SJCRH30 (cell line): ENCODE results near the gene TMEM135. TPM values are rescaled to one million over a fixed set of nuclear protein-coding genes. Genes with fewer than 3 reads are reported as not detected.
"Not testable (repeated sequence)": the region's sequence is repeated elsewhere in the genome, so short reads cannot be mapped to it uniquely, and the experiment has no call there.

Source experiments
- DNase-seq, 2 experiments: peaks; one replicate each; pipeline ENCODE4 v3.0.0-alpha.2; 2015 to 2020
- H3K27ac ChIP-seq: fragments of 250-450 bp; sonication (Bioruptor Pico); 2 replicates; pipeline ENCODE4 v1.5.1; 2020; ENCODE audit warnings: mild to moderate bottlenecking, moderate library complexity
- H3K27me3 ChIP-seq: fragments of 250-450 bp; sonication (Bioruptor Pico); 2 replicates; pipeline ENCODE4 v1.5.1; 2020; ENCODE audit warnings: mild to moderate bottlenecking, moderate library complexity
- H3K36me3 ChIP-seq: fragments of 250-450 bp; sonication (Bioruptor Pico); 2 replicates; pipeline ENCODE4 v1.5.1; 2020; ENCODE audit warnings: mild to moderate bottlenecking, moderate library complexity
- H3K4me1 ChIP-seq: fragments of 250-450 bp; sonication (Bioruptor Pico); 2 replicates; pipeline ENCODE4 v1.5.1; 2020; ENCODE audit warnings: mild to moderate bottlenecking, moderate library complexity
- H3K4me3 ChIP-seq: fragments of 250-450 bp; sonication (Bioruptor Pico); 2 replicates; pipeline ENCODE4 v1.5.1; 2020; ENCODE audit warnings: mild to moderate bottlenecking, moderate library complexity
- H3K9me3 ChIP-seq: fragments of 250-450 bp; sonication (Bioruptor Pico); replicated peaks from 2 replicates; pipeline ENCODE4 v1.5.1; 2020; ENCODE audit warnings: mild to moderate bottlenecking, moderate library complexity
- total RNA-seq: library from RNA; depleted of rRNA; stranded (reverse); fragments of >200 nt; shearing (Covaris generic); gene quantifications from 2 replicates; pipeline ENCODE4 v1.2.3, GENCODE V29; 2014

TMEM135 gene
- total RNA-seq, 1 experiment from 2014 or later = 35.3 TPM

DNA sequence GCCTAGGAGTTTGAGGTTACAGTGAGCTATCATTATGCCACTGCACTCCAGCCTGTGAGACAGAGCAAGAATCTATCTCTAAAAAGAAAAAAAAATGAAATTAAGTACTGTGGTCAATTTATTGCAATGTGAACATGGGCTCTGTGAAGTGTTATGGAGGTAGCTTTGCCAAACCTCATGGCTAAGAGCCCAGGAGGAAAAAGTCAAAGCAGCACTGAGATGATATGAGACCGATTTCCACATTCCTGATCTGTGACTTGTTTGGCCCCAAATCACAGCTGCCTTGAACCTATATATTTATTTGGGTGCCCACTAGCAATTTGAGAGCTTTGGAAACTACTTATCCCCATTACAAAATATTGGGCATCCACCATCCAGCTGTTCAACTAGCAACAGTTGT lies 29.8 kb upstream of the TMEM135 start:
- H3K36me3 ChIP-seq = no peaks in the 10 kb centered on the region
- DNase-seq = no peak

DNA sequence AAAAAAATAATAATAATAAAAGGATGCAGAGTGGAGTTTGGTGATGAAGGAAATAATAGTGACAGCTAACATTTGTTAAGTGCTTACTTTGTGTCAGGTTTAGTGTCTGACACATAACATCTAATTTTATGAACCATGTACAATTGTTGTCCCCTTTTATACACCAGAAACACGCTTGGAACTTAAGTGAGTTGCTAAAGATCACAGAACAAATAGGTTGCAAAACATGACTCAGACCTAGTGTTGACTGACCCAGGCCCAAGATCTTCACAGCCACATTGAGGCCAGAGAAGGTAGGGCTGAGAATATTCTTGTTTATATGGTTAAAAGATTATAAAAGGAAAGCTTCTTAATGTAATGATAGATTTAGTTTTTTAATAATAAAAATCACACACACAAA lies 25.6 kb upstream of the TMEM135 start:
- Histone ChIP-seq H3K9me3 (no peaks in the 10 kb centered on the region), H3K36me3 (no peaks in the 10 kb centered on the region), H3K27ac (no peak overlapping the region), H3K4me1 (no peaks in the 10 kb centered on the region; the same call in 1 of the 2 replicates), H3K4me3 (no peak overlapping the region), H3K27me3 (no peaks in the 10 kb centered on the region)
- no peak for DNase-seq

More for the DNA sequence above, 29.8 kb upstream of the TMEM135 start:
- H3K4me1 ChIP-seq = no peaks in the 10 kb centered on the region
- H3K4me3 ChIP-seq = no peak overlapping the region
- H3K9me3 ChIP-seq = no peaks in the 10 kb centered on the region
- no peak overlapping the region for H3K27ac ChIP-seq
- H3K27me3 ChIP-seq = no peaks in the 10 kb centered on the region

DNA sequence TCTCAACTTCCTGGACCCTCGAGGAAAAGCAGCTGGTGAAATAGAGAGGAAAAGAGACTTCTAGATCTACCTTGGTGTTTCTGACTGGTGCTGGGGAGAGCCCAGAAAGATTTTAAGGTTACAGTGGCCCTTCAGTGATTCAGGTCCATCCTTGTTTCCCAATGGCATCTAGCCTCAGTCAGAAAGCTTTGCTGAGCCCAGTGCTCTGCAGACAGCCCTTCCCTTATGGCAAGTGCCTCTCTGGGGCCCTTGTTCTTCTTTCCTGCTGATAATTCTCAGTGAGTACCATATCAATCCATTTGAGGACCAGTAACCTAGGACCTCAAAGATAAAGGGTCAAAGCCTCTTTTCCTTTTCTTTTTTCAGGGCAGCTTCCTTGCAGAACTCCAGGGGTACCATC lies 25.1 kb upstream of the TMEM135 start:
- no peak for DNase-seq
- H3K27me3 ChIP-seq = no peaks in the 10 kb centered on the region
- H3K9me3 ChIP-seq = no peaks in the 10 kb centered on the region
- no peaks in the 10 kb centered on the region for H3K36me3 ChIP-seq
- H3K27ac ChIP-seq = no peak overlapping the region
- no peak overlapping the region for H3K4me3 ChIP-seq
- H3K4me1 ChIP-seq = peaks cover 5% of the 10 kb centered on the region

DNA sequence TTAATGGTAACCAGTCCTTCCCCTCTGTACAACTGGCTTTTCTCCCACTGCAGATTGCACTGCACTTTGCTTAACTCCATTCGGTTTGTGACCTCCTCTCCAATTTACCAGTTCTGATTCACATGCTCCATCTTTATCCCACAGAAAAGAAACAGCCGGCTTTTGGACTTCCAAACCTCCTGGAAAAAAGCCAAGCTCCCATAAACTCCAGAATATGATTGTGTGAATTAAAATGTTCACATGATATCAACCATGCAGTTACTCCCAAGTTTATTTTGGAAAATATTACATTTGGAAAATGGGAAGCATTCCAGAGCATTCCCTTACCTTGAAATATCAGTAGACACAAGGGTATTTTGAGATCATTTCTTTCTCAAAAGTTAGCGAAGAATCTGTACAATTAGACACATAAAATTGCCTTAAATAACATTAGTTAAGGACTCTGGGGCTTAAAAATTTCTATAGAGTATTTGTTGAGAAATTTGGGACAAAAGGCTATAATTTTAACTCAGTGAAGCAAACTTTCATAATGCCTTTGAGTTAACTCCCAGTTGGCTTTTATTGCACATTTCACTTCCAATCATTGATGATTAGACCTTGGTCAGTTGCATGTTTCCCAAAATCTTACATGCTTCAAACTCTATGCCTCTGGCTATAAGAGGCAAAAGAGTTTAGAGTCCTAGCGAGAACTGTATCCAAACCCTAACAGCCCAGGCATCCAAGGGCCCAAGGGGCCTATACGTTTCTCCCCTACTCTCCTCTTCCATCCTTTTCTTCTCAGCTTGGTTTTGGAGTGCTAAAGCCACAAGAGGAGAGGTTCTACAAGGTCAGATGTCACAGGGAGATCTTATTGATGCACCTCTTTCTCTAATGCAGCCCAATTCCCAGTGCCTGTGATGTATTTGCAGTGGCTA lies 23.6 kb upstream of the TMEM135 start:
- no peak for DNase-seq
- H3K27ac ChIP-seq = no peak overlapping the region
- H3K4me3 ChIP-seq = no peak overlapping the region
- H3K9me3 ChIP-seq = no peaks in the 10 kb centered on the region
- H3K27me3 ChIP-seq = no peaks in the 10 kb centered on the region
- peaks cover 12% of the 10 kb centered on the region for H3K4me1 ChIP-seq
- no peaks in the 10 kb centered on the region for H3K36me3 ChIP-seq

DNA sequence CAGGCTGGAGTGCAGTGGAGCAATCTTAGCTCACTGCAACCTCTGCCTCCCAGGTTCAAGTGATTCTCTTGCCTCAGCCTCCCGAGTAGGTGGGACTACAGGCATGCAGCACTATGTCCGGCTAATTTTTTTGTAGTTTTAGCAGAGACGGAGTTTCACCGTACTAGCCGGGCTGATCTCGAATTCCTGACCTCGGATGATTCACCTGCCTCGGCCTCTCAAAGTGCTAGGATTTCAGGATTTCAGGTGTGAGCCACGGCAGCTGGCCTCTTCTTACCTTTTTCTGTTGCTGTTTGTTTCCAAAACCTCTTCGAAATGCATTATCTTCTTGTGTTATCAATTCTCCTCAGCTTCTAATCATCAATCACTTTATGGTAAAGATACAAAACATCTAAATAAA lies 22.1 kb upstream of the TMEM135 start:
- Histone ChIP-seq H3K4me1 (peaks cover 25% of the 10 kb centered on the region), H3K36me3 (no peaks in the 10 kb centered on the region), H3K27ac (no peak overlapping the region), H3K27me3 (no peaks in the 10 kb centered on the region), H3K4me3 (no peak overlapping the region), H3K9me3 (no peaks in the 10 kb centered on the region)
- no peak for DNase-seq

DNA sequence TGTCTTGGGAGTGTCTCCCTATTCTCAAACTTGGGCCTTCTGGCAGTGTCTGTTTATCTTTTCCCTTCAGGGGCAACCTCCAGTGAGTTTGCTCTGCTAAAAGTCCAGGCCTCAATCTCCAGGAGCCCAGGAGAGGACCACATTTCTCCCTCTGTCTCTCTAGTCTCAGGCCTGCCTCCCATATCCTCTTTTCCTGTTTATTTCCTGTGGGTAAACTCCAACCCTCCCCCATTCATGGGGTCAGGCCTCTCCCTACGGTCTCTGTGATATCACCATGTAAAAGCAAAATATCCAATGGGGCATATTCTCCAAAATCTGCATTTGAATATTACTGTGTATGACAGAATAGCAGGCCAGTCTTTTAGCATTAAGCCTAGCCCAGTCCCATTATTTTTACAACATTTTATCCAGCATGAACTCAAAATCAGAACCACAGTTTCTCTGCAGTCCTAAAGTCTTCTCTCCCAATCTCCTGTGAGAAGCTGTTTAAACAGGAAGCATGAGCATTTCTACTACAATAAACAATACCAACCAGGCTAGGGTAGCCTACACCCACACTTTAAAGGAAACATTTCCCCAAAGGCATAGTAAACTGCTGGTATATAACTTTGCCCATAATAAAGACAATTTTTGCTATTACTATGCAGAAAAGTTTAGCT lies 18.0 kb upstream of the TMEM135 start:
- peak in 1 of 2 experiments; percentile 24 for DNase-seq
- Histone ChIP-seq H3K4me3 (no peak overlapping the region), H3K36me3 (no peaks in the 10 kb centered on the region), H3K27ac (no peak overlapping the region), H3K9me3 (no peaks in the 10 kb centered on the region), H3K4me1 (peaks cover 31% of the 10 kb centered on the region), H3K27me3 (no peaks in the 10 kb centered on the region)

DNA sequence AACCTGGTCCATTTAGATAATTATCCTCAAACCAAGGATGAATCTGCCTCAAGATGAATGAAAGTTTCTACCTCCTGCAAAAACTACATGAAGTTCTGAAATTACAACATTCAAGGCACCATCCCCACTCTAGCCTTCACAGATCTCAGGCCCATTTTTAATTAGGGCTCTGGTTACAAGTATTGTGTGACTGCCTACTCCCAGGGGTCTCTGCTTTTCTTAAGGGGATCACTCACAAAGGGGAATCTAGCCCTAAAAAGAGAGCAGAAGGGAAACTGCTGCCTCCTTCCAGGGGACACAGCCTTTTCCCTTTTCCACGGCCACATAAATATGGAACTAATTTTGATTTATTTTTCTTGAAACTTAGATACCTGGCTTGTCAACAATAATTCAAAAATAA lies 17.4 kb upstream of the TMEM135 start:
- H3K9me3 ChIP-seq = no peaks in the 10 kb centered on the region
- no peak overlapping the region for H3K4me3 ChIP-seq
- H3K4me1 ChIP-seq = peaks cover 31% of the 10 kb centered on the region
- no peak overlapping the region for H3K27ac ChIP-seq
- H3K27me3 ChIP-seq = no peaks in the 10 kb centered on the region
- H3K36me3 ChIP-seq = no peaks in the 10 kb centered on the region
- peak in 1 of 2 experiments; percentile 56 for DNase-seq

DNA sequence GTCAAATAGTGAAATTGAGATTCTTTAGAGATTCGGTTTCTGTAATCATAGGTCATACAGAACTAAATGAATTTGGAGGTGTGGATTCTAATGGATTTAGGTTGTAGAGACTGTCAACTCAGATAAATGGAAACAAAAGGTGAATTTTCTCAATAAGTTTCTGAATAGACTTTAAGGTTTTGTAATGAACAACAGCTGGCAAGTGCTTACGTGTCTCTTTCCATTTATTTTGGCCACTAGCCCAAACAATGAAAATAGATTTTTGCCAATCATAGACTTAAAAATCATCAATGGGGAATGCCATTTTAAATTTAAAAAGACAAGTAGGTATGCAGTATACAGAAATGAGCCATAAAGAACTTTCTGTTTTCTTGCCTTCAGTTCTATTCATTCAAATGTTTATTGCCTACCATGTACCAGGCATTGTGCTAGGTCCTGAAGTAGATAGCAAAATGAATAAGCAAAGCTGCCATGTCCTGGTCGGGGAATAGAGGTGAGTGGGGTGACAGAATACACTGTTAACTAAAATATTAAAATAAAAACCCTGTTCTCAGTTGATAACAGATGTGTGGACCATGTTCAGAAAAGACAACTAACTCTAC lies 16.9 kb upstream of the TMEM135 start:
- no peak overlapping the region for H3K4me3 ChIP-seq

DNA sequence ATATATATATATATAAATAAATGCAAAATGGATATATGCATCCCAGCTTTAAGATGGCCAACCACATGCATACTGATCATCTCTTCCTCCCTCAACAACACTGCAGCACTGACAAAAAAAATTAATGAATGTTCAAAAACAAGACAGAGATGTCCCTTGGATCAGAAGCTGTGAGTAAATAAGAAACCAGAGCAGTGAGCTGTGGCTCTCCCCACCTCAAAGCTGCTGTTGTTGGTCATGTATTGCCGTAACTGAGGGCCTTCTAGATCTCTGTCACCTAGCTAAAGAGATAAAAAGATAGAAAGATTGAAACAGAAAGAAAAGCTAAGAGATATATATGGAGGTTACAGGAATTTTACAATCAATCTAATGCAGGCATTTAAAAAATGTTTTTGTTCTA lies 15.5 kb upstream of the TMEM135 start:
- H3K4me1 ChIP-seq = peaks cover 30% of the 10 kb centered on the region
- no peak overlapping the region for H3K4me3 ChIP-seq
- no peak overlapping the region for H3K27ac ChIP-seq
- no peaks in the 10 kb centered on the region for H3K36me3 ChIP-seq
- no peak for DNase-seq
- H3K9me3 ChIP-seq = no peaks in the 10 kb centered on the region
- no peaks in the 10 kb centered on the region for H3K27me3 ChIP-seq

More for the DNA sequence above, 16.9 kb upstream of the TMEM135 start:
- Histone ChIP-seq H3K36me3 (no peaks in the 10 kb centered on the region), H3K9me3 (no peaks in the 10 kb centered on the region), H3K27ac (no peak overlapping the region), H3K27me3 (no peaks in the 10 kb centered on the region), H3K4me1 (peaks cover 31% of the 10 kb centered on the region)
- peak in 1 of 2 experiments; percentile 30 for DNase-seq

DNA sequence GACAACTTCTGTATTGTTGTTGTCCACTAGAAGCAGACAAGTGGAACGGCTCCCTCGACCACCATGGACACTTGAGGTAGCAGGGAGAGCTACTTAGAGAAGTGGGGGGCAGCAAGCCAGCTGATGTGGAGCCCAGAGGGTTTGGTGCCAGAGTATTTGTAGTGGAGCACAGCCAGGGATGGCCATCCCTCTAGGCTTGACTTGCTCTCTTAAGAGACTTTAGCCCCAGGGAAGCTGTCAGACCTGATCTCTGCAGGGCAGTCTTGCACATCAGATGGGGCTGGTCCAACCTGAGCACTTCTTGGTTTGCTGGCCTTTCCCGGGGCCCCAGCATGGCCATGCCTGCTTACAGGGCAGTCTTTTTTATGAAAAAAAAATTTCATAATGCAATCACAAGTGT lies 15.0 kb upstream of the TMEM135 start:
- Histone ChIP-seq H3K27ac (no peak overlapping the region), H3K4me1 (peaks cover 26% of the 10 kb centered on the region), H3K27me3 (no peaks in the 10 kb centered on the region), H3K4me3 (no peak overlapping the region), H3K36me3 (no peaks in the 10 kb centered on the region), H3K9me3 (no peaks in the 10 kb centered on the region)
- no peak for DNase-seq

DNA sequence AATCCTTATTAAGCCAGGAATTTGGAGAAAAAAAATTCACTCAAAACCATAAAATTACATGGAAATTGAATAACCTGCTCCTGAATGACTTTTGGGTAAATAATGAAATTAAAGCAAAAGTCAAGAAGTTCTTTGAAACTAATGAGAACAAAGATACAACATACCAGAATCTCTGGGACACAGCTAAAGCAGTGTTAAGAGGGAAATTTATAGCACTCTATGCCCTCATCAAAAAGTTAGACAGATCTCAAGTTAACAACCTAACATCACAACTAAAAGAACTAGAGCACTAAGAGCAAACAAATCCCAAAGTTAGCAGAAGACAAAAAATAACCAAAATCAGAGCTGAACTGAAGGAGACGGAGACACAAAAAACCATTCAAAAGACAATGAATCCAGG lies 11.3 kb upstream of the TMEM135 start:
- H3K27ac ChIP-seq, H3K27me3 ChIP-seq, DNase-seq, H3K9me3 ChIP-seq, H3K4me3 ChIP-seq, H3K36me3 ChIP-seq: not testable (repeated sequence)
- peaks cover 14% of the 10 kb centered on the region for H3K4me1 ChIP-seq

DNA sequence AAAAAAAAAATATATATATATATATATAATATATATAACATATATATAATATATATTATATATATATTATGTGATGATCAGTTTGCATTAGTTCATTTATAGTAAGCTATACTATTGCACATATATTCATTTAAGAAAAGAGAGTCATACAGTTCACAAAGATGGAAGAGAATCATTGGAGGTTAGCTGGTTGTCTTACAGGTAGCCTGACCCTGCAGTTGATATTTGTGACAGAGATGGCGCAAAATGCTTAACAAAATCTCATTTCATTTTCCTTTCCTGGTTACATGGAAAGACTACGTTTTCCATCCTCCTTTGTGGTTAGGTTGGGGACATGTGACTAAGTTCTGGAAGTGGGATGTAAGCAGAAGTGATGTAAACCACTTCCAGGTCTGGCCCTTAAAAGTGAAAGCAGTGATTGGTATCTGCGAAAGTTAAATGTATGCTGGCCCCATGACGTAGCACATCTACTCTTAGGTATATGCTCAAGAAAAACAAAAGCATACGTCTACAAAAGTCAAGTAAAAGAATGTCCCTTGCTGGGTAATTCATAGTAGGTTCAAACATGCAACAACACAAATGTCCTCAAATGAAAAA lies 7.2 kb upstream of the TMEM135 start:
- peaks cover 14% of the 10 kb centered on the region for H3K4me1 ChIP-seq
- H3K36me3 ChIP-seq = no peaks in the 10 kb centered on the region
- no peak overlapping the region for H3K27ac ChIP-seq
- no peak overlapping the region for H3K4me3 ChIP-seq
- no peaks in the 10 kb centered on the region for H3K27me3 ChIP-seq
- no peak for DNase-seq
- H3K9me3 ChIP-seq = no peaks in the 10 kb centered on the region

DNA sequence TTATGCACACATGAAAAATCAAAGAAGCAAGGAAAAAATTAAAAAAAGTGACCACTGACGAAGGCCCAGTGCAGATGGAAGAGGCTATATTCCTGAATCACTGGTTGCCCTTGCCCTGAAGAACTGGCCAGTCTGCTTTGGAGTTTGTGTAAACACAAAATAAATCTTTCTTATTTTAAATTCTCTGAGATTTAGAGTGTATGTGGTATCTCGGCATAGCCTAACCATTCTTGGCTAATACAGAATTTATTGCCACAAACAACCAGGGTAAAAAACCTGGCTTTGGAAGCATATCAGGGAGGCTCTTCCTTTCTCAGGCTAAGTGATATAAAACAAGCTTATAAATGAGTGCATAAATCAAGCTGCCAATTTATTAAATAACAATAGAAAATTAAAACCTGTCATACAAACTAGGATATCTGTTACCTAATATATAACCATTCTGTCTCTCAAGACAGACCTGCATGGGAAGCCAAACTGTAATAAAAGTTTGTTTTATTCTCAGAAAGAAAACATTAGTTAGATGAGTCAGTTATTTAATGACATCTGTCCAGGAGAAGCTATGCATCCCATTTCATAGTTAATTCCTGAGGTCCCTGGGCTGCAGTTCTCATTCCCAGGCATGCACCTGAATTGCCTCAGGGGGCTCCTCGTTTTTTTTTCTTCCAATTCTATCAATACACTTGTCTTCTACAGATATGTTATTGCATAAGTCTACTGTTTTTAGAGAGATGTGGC lies 6.1 kb upstream of the TMEM135 start:
- DNase-seq = no peak

DNA sequence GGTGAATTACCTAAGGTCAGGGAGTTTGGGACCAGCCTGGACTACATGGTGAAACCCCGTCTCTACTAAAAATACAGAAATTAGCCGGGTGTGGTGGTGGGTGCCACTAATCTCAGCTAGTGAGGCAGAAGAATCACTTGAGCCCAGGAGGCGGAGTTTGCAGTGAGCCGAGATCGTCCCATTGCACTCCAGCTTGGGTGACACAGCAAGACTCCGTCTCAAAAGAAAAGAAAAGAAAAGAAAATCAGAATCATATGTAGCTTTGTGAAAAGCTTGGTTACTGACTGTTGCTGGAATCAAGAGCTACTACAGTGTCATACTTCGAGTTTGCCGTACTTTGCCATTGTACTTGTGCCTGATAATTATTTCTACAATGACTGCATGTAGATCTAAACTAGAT lies 4.2 kb upstream of the TMEM135 start:
- H3K4me3 ChIP-seq = no peak overlapping the region
- H3K4me1 ChIP-seq = peaks cover 18% of the 10 kb centered on the region
- no peaks in the 10 kb centered on the region for H3K36me3 ChIP-seq
- no peak for DNase-seq
- H3K27me3 ChIP-seq = no peaks in the 10 kb centered on the region
- H3K27ac ChIP-seq = no peak overlapping the region
- no peaks in the 10 kb centered on the region for H3K9me3 ChIP-seq

More for the DNA sequence above, 6.1 kb upstream of the TMEM135 start:
- Histone ChIP-seq H3K4me1 (peaks cover 14% of the 10 kb centered on the region), H3K27me3 (no peaks in the 10 kb centered on the region), H3K4me3 (no peak overlapping the region), H3K36me3 (no peaks in the 10 kb centered on the region), H3K27ac (no peak overlapping the region), H3K9me3 (no peaks in the 10 kb centered on the region)
